H9 (cell line): ENCODE measurements around the gene NEK6. TPM values are rescaled to one million over a fixed set of nuclear protein-coding genes. Genes with fewer than 3 reads are reported as not detected.

ENCODE experiments used
- DNase-seq: peaks from one replicate; pipeline ENCODE4 v3.0.0-alpha.2; 2017
- H2AFZ ChIP-seq: one replicate; pipeline ENCODE4 v1.6.1; 2013; ENCODE audit warnings: mild to moderate bottlenecking, low read length, control low read depth, moderate library complexity
- H2AK5ac ChIP-seq: 2 replicates; pipeline ENCODE4 v1.6.1; 2013; ENCODE audit warnings: low read length, control low read depth, mixed read lengths; ENCODE audit not compliant: insufficient read length
- H2BK120ac ChIP-seq: one replicate; pipeline ENCODE4 v1.6.1; 2013; ENCODE audit warnings: low read depth, mild to moderate bottlenecking, low read length, control low read depth, inconsistent platforms; ENCODE audit not compliant: poor library complexity, severe bottlenecking
- H2BK12ac ChIP-seq: 2 replicates; pipeline ENCODE4 v1.6.1; 2013; ENCODE audit warnings: low read length, control low read depth, mixed read lengths, low read depth; ENCODE audit not compliant: insufficient read length
- H2BK15ac ChIP-seq: 2 replicates; pipeline ENCODE4 v1.6.1; 2013; ENCODE audit warnings: low read depth, low read length, control low read depth
- H2BK20ac ChIP-seq: one replicate; pipeline ENCODE4 v1.6.1; 2013; ENCODE audit warnings: low read depth, mild to moderate bottlenecking, low read length, control low read depth, inconsistent platforms; ENCODE audit not compliant: poor library complexity, severe bottlenecking
- H2BK5ac ChIP-seq: 2 replicates; pipeline ENCODE4 v1.6.1; 2013; ENCODE audit warnings: low read length, control low read depth, mixed read lengths; ENCODE audit not compliant: insufficient read length
- H3K14ac ChIP-seq: 2 replicates; pipeline ENCODE4 v1.6.1; 2013; ENCODE audit warnings: low read length, control low read depth; ENCODE audit not compliant: insufficient read depth
- H3K18ac ChIP-seq: 2 replicates; pipeline ENCODE4 v1.6.1; 2013; ENCODE audit warnings: low read depth, mild to moderate bottlenecking, mixed read lengths, low read length, control low read depth; ENCODE audit not compliant: insufficient read length
- H3K23ac ChIP-seq: 2 replicates; pipeline ENCODE4 v1.6.1; 2013; ENCODE audit warnings: low read length, control low read depth, mixed read lengths, low read depth; ENCODE audit not compliant: insufficient read length
- H3K23me2 ChIP-seq: 2 replicates; pipeline ENCODE4 v1.6.1; 2013; ENCODE audit warnings: low read depth, mild to moderate bottlenecking, mixed read lengths, low read length, control low read depth; ENCODE audit not compliant: insufficient read length, poor library complexity, severe bottlenecking
- H3K27ac ChIP-seq: 2 replicates; pipeline ENCODE4 v1.5.1; 2013; ENCODE audit warnings: low read length, control low read depth, mixed read lengths, low read depth; ENCODE audit not compliant: insufficient read length
- H3K27me3 ChIP-seq: 2 replicates; pipeline ENCODE4 v1.6.1; 2013; ENCODE audit warnings: low read length, control low read depth, inconsistent platforms; ENCODE audit not compliant: insufficient read depth
- H3K4ac ChIP-seq: 2 replicates; pipeline ENCODE4 v1.6.1; 2013; ENCODE audit warnings: low read depth, mild to moderate bottlenecking, control low read depth, inconsistent platforms, low read length, moderate library complexity
- H3K4me1 ChIP-seq: 2 replicates; pipeline ENCODE4 v1.6.1; 2013; ENCODE audit warnings: low read length, control low read depth, inconsistent platforms; ENCODE audit not compliant: insufficient read depth
- H3K4me2 ChIP-seq: 2 replicates; pipeline ENCODE4 v1.6.1; 2013; ENCODE audit warnings: low read length, control low read depth, mixed read lengths; ENCODE audit not compliant: insufficient read length, insufficient read depth
- H3K56ac ChIP-seq: 2 replicates; pipeline ENCODE4 v1.6.1; 2013; ENCODE audit warnings: low read depth, mild to moderate bottlenecking, mixed read lengths, low read length, control low read depth; ENCODE audit not compliant: insufficient read length
- H3K79me1 ChIP-seq: 2 replicates; pipeline ENCODE4 v1.6.1; 2013; ENCODE audit warnings: low read depth, mild to moderate bottlenecking, moderate library complexity, low read length, control low read depth, inconsistent platforms; ENCODE audit not compliant: insufficient read depth, poor library complexity, severe bottlenecking
- H3K79me2 ChIP-seq: 2 replicates; pipeline ENCODE4 v1.6.1; 2013; ENCODE audit warnings: low read length, control low read depth, inconsistent platforms; ENCODE audit not compliant: insufficient read depth
- H3K9ac ChIP-seq: 2 replicates; pipeline ENCODE4 v1.6.1; 2013; ENCODE audit warnings: low read length, control low read depth, mixed read lengths; ENCODE audit not compliant: insufficient read length; ENCODE audit errors: extremely low read depth
- H3K9me3 ChIP-seq: one replicate; pipeline ENCODE4 v1.6.1; 2013; ENCODE audit warnings: low read depth, low read length, inconsistent platforms; ENCODE audit not compliant: control insufficient read depth
- H3T11ph ChIP-seq: one replicate; pipeline ENCODE4 v1.6.1; 2013; ENCODE audit warnings: mild to moderate bottlenecking, low read length, control low read depth, inconsistent platforms
- H4K20me1 ChIP-seq: one replicate; pipeline ENCODE4 v1.6.1; 2013; ENCODE audit not compliant: control insufficient read depth, insufficient read length, insufficient read depth
- H4K5ac ChIP-seq: 2 replicates; pipeline ENCODE4 v1.6.1; 2013; ENCODE audit warnings: low read depth, mild to moderate bottlenecking, mixed read lengths, low read length, control low read depth; ENCODE audit not compliant: insufficient read length
- H4K8ac ChIP-seq: replicated peaks from 2 replicates; pipeline ENCODE4 v1.6.1; 2013; ENCODE audit warnings: low read length, control low read depth, mixed read lengths, low read depth; ENCODE audit not compliant: insufficient read length
- H4K91ac ChIP-seq: 2 replicates; pipeline ENCODE4 v1.6.1; 2013; ENCODE audit warnings: low read depth, mild to moderate bottlenecking, moderate library complexity, mixed read lengths, low read length, control low read depth; ENCODE audit not compliant: insufficient read length
- H3K27ac Mint-ChIP-seq, 3 experiments: 2 replicates in 2 of 3; 3 replicates in 1 of 3; pipeline ENCODE4 v1.8.0; 2020 to 2021; ENCODE audit warnings: mixed read lengths in 3 of 3, mild to moderate bottlenecking in 1 of 3, moderate library complexity in 1 of 3
- H3K27me3 Mint-ChIP-seq: 2 replicates; pipeline ENCODE4 v1.8.0; 2021; ENCODE audit warnings: low read depth, mild to moderate bottlenecking, moderate library complexity, mixed read lengths
- H3K36me3 Mint-ChIP-seq, 3 experiments: 2 replicates in 2 of 3; 3 replicates in 1 of 3; pipeline ENCODE4 v1.8.0; 2020 to 2021; ENCODE audit warnings: low read depth in 3 of 3, mixed read lengths in 3 of 3; ENCODE audit not compliant: insufficient read depth in 1 of 3
- H3K4me1 Mint-ChIP-seq, 2 experiments: 2 replicates each; pipeline ENCODE4 v1.8.0; 2020; ENCODE audit warnings: mixed read lengths in 2 of 2
- H3K4me3 Mint-ChIP-seq, 2 experiments: 2 replicates in 1 of 2; 3 replicates in 1 of 2; pipeline ENCODE4 v1.8.0; 2020 to 2021; ENCODE audit warnings: mild to moderate bottlenecking in 2 of 2, mixed read lengths in 2 of 2, moderate library complexity in 1 of 2
- H3K9me3 Mint-ChIP-seq, 2 experiments: 2 replicates in 1 of 2; 3 replicates in 1 of 2; pipeline ENCODE4 v1.8.0; 2020; ENCODE audit warnings: mild to moderate bottlenecking in 2 of 2, mixed read lengths in 2 of 2, moderate library complexity in 1 of 2
- CTCF ChIP-seq: fragments of 200-600 bp; sonication (generic); conservative IDR thresholded peaks from 3 replicates; pipeline ENCODE4 v1.8.0; 2021; ENCODE audit warnings: antibody characterized with exemption, mild to moderate bottlenecking
- WGBS: extraction: QIAGEN DNeasy Blood & Tissue Kit; methylation state at CpG from one replicate; pipeline ENCODE4 v1.1.7; 2013; ENCODE audit warnings: missing lambda C conversion rate, low lambda C conversion rate, mixed read lengths; ENCODE audit not compliant: insufficient read length; ENCODE audit errors: extremely low coverage; 5-methylcytosine and 5-hydroxymethylcytosine counted together
- total RNA-seq: library from RNA; stranded (reverse); gene quantifications from 2 replicates; pipeline ENCODE4 v1.2.1, GENCODE V29; 2021

Gene NEK6
- total RNA-seq, 1 experiment from 2014 or later, result 14.3 TPM

GRCh38 chr9:124308606-124309491, 51.1 kb downstream of the NEK6 start:
- DNase-seq, result no peak
- H4K20me1 ChIP-seq, result no peaks in the 10 kb centered on the region
- no peak overlapping the region for H4K8ac ChIP-seq
- no peak overlapping the region for H2AFZ ChIP-seq
- no peak overlapping the region for H3K9ac ChIP-seq
- peak overlapping the region; percentile 55; the same call in 1 of the 2 replicates for H3K14ac ChIP-seq
- no peak overlapping the region for H3T11ph ChIP-seq
- Mint-ChIP-seq H3K4me3 (no peak overlapping the region), H3K36me3 (no peaks in the 10 kb centered on the region), H3K27ac (no peak overlapping the region), H3K9me3 (no peaks in the 10 kb centered on the region), H3K27me3 (no peaks in the 10 kb centered on the region), H3K4me1 (peaks cover 0 to 4% of the 10 kb centered on the region in 2 experiments; a peak in 1 of 4 replicates)
- no peak overlapping the region for H3K4ac ChIP-seq
- H3K27me3 ChIP-seq, result no peaks in the 10 kb centered on the region
- H4K91ac ChIP-seq, result no peak overlapping the region
- H2AK5ac ChIP-seq, result no peak overlapping the region
- H3K79me2 ChIP-seq, result no peaks in the 10 kb centered on the region
- H3K9me3 ChIP-seq, result no peaks in the 10 kb centered on the region
- no peak overlapping the region for H2BK20ac ChIP-seq
- no peak overlapping the region for H3K4me2 ChIP-seq
- no peak overlapping the region for H3K27ac ChIP-seq
- H3K4me1 ChIP-seq, result no peaks in the 10 kb centered on the region
- no peak overlapping the region for H3K18ac ChIP-seq
- H3K79me1 ChIP-seq, result no peaks in the 10 kb centered on the region
- no peak overlapping the region for H2BK5ac ChIP-seq
- TF ChIP-seq CTCF, result no peak
- no peak overlapping the region for H3K23ac ChIP-seq
- H4K5ac ChIP-seq, result no peak overlapping the region
- H3K23me2 ChIP-seq, result no peaks in the 10 kb centered on the region
- no CpG with 5 or more reads among the region's 21 CpGs for WGBS
- no peak overlapping the region for H3K56ac ChIP-seq
- H2BK120ac ChIP-seq, result no peak overlapping the region
- H2BK12ac ChIP-seq, result no peak overlapping the region
- H2BK15ac ChIP-seq, result no peak overlapping the region
